ENCODE results near the gene ATG9A.

Gene ATG9A

DNA sequence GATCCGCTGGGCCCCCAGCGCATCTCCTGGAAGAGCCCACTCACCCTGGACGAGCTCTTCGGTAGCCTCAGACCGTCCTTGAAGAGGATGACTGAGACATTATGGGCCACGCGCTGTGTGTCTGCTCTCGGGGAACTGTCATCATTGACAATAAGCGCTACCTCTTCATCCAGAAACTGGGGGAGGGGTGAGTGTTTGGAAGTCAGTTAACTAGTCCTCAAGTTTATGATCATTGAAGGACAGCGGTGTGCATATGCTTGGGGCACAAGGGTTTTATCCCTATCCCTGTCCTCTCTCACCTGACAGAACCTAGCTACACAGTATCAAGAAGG is 16.4 kb upstream of the ATG9A start:
- Histone ChIP-seq H3K9me3 (no peaks in the 10 kb centered on the region), H3K4me3 (peak overlapping the region; percentile 67 to 95), H3K27me3 (no peaks in the 10 kb centered on the region), H3K4me1 (peaks cover 0 to 55% (median 49%) of the 10 kb centered on the region in 4 donors), H3K27ac (peak overlapping the region; percentile 92 to 99), H3K36me3 (peaks cover 9 to 32% (median 23%) of the 10 kb centered on the region in 3 donors)
- intact Hi-C loops (cut with DNase I; ENCODE audit: low total_unique reads): loop anchor here (2.0 kb wide), 1 partner anchor 15 kb away; no protein-coding TSS in a partner anchor
- no peak for DNase-seq
- TF ChIP-seq, protein P1, sequence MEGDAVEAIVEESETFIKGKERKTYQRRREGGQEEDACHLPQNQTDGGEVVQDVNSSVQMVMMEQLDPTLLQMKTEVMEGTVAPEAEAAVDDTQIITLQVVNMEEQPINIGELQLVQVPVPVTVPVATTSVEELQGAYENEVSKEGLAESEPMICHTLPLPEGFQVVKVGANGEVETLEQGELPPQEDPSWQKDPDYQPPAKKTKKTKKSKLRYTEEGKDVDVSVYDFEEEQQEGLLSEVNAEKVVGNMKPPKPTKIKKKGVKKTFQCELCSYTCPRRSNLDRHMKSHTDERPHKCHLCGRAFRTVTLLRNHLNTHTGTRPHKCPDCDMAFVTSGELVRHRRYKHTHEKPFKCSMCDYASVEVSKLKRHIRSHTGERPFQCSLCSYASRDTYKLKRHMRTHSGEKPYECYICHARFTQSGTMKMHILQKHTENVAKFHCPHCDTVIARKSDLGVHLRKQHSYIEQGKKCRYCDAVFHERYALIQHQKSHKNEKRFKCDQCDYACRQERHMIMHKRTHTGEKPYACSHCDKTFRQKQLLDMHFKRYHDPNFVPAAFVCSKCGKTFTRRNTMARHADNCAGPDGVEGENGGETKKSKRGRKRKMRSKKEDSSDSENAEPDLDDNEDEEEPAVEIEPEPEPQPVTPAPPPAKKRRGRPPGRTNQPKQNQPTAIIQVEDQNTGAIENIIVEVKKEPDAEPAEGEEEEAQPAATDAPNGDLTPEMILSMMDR (IDR thresholded peaks at IDR 0.05): no peak

DNA sequence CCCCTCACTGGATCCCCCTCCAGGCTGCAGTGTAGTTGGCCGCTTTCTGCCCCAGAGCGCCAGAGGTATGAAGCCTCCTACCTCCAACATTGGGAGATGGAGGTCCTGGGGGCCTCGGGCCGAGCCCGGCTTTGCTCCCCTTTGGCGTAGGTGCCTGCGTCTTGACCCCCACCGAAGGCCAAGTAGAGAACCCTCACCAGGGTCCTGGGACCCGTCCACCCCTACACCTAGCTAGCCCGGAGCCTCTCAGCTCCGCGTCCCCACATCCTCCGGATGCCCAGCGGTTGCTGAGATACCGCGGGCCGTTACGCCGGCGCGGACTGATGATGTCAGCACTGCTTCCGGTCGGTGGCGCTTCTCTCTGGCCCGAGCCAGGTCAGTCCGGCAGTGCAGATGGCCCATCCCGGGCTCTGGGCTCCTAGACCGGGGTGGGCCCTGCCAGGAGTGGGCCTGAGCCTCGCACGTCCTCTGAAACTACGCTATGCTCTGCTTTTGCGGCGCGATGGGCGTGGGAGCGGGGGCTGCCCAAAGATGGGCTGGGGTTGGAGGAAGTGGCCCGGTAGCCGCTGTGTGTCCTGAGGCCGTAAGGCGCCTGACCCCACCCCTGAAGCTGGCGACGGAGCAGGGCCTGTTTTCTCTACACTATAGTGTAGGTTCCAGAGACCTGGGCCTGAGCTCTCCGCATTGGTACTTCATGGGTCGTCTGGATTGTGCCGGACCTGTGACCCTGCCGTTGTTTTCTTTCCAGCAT is 15.9 kb upstream of the ATG9A start, which contains the start of the genes GLB1L and STK16:
Gene GLB1L (minus strand): TSS at position 297 of the 751 bp plus-strand sequence. CDS start 1,871 bp downstream, outside the sequence.
Gene STK16 (plus strand): TSS at position 332 of the 751 bp plus-strand sequence. CDS start 521 bp downstream, outside the sequence.
- TF ChIP-seq, protein P1 (IDR thresholded peaks at IDR 0.05): peak in 1 of 2 experiments; percentile 9
- no peaks in the 10 kb centered on the region for H3K9me3 ChIP-seq
- intact Hi-C loops (cut with DNase I; ENCODE audit: low total_unique reads): loop anchor here (2.0 kb wide), 1 partner anchor 15 kb away; no protein-coding TSS in a partner anchor
- H3K27me3 ChIP-seq: no peaks in the 10 kb centered on the region
- peak within 1 kb of the TSS; percentile 92 to 99 for H3K27ac ChIP-seq
- H3K4me3 ChIP-seq: peak within 1 kb of the TSS; percentile 67 to 95
- peaks cover 4 to 26% (median 18%) of the 10 kb centered on the region in 3 donors for H3K36me3 ChIP-seq
- peak; percentile 91 to 97 for DNase-seq
- H3K4me1 ChIP-seq: peaks cover 0 to 49% (median 44%) of the 10 kb centered on the region in 4 donors

DNA sequence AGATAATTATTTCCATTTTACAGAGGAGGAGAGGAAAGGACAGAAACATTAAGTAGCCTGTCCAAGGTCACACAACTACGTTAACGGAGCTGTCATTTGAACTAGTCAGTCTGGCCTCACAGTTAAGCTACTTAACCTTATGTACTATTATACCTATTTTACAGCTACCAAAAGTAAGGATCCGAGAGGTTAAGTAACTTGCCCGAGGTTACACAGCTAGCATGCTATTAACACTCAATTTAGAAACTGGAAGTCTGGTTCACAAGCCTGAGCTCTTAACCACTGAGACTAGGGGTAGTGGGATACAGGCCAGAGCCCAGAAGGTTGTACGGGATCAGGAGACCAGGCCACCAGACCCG is 15.3 kb upstream of the ATG9A start:
- Histone ChIP-seq H3K4me3 (peak overlapping the region; percentile 67 to 95), H3K27ac (peak overlapping the region; percentile 92 to 99), H3K27me3 (no peaks in the 10 kb centered on the region), H3K9me3 (no peaks in the 10 kb centered on the region), H3K36me3 (peaks cover 0 to 27% (median 18%) of the 10 kb centered on the region in 3 donors), H3K4me1 (peaks cover 0 to 44% (median 38%) of the 10 kb centered on the region in 4 donors)
- intact Hi-C loops (cut with DNase I; ENCODE audit: low total_unique reads): loop anchor here (2.0 kb wide), 1 partner anchor 14 kb away; no protein-coding TSS in a partner anchor
- no peak for DNase-seq
- TF ChIP-seq, protein P1 (IDR thresholded peaks at IDR 0.05): no peak

DNA sequence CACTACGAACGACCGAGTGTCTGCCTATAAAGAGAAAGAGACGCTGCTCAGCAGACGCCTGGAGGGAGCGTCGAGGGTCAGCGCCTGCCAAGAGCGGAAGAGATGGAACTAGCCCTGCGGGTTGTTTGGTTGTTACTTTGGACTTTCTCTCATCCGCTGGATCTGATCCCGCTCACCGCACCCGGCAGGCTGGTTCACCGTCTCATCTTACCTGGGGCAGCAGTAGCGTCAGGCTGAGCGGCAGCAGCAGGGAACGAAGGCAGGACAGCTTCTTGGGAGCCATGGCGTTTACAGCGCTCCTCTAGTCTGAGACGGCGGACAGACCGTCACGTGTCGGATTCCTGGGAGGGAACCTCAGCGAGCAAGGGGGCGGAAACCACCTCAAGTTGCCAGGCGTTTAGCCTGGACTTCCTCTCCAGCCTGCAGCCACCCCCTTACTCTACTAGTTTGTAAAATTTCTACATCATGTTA is 13.9 kb upstream of the ATG9A start:
- no peak for DNase-seq
- H3K36me3 ChIP-seq: peaks cover 0 to 31% (median 12%) of the 10 kb centered on the region in 3 donors
- no peaks in the 10 kb centered on the region for H3K27me3 ChIP-seq
- intact Hi-C loops (cut with DNase I; ENCODE audit: low total_unique reads): no loop called here
- H3K4me1 ChIP-seq: peaks cover 0 to 29% (median 24%) of the 10 kb centered on the region in 4 donors
- no peak overlapping the region for H3K4me3 ChIP-seq
- no peaks in the 10 kb centered on the region for H3K9me3 ChIP-seq
- TF ChIP-seq, protein P1 (IDR thresholded peaks at IDR 0.05): no peak
- no peak overlapping the region for H3K27ac ChIP-seq

DNA sequence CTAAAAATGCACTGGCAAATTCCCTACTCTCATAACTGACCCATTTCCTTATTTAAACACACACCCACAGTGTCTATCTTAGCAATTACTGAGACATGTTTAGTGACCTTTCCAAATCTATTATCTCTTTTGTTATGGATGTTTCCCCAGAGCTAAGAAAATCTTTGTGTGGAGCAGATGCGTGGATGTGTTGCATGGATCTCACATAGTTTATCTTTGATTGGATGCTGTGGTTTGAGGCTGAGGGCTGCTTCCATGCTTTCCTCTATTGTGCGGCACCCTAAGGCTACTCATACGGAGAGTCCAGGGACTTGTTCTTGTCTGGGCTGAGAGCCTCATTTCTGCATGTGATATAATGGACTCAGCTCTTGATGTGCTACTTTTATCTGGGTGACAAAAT is 4.9 kb upstream of the ATG9A start:
- H3K27me3 ChIP-seq: no peaks in the 10 kb centered on the region
- no peaks in the 10 kb centered on the region for H3K9me3 ChIP-seq
- H3K36me3 ChIP-seq: peaks cover 61 to 75% (median 64%) of the 10 kb centered on the region in 3 donors
- TF ChIP-seq, protein P1 (IDR thresholded peaks at IDR 0.05): no peak
- no peak for DNase-seq
- no peak overlapping the region for H3K27ac ChIP-seq
- no peak overlapping the region for H3K4me3 ChIP-seq
- H3K4me1 ChIP-seq: peaks cover 5 to 21% (median 11%) of the 10 kb centered on the region in 4 donors
- intact Hi-C loops (cut with DNase I; ENCODE audit: low total_unique reads): no loop called here
